HEK293T (cell line): ENCODE data around the gene DDX46.
A peak's percentile ranks its signal among the peaks of the same experiment; 100 is the strongest.
"Not testable (repeated sequence)": the region's sequence is repeated elsewhere in the genome, so short reads cannot be mapped to it uniquely, and the experiment has no call there.

ENCODE experiments used
- CTCF ChIA-PET: fragments of 350-600 bp; formaldehyde crosslinking; extraction: SDS; loops from one replicate; lab custom pipeline; 2021; ENCODE audit warnings: antibody characterized with exemption, inconsistent platforms; lab: Yijun Ruan, JAX
- POLR2A ChIA-PET: fragments of 350-600 bp; formaldehyde crosslinking; extraction: SDS; loops from one replicate; lab custom pipeline; 2020; ENCODE audit warnings: antibody characterized with exemption, inconsistent platforms; lab: Yijun Ruan, JAX
- DNase-seq: peaks from one replicate; pipeline ENCODE4 v3.0.0; 2012; ENCODE audit warnings: mixed read lengths; ENCODE audit errors: extremely low spot score
- ARNT ChIP-seq: fragments of 450-650 bp; IDR thresholded peaks from 2 replicates; pipeline ENCODE4 v1.6.1; 2017; ENCODE audit warnings: mild to moderate bottlenecking
- BHLHE40 ChIP-seq: fragments of 450-650 bp; IDR thresholded peaks from 2 replicates; pipeline ENCODE4 v1.6.1; 2016; ENCODE audit warnings: mild to moderate bottlenecking, moderate library complexity, borderline replicate concordance
- CTBP1 ChIP-seq: fragments of 450-650 bp; IDR thresholded peaks from 2 replicates; pipeline ENCODE4 v1.6.1; 2016; ENCODE audit warnings: borderline replicate concordance
- ELF4 ChIP-seq: fragments of 450-650 bp; IDR thresholded peaks from 2 replicates; pipeline ENCODE4 v1.6.1; 2017; ENCODE audit warnings: antibody characterized with exemption
- FOXA1 ChIP-seq: fragments of 450-650 bp; IDR thresholded peaks from 2 replicates; pipeline ENCODE4 v1.6.1; 2016; ENCODE audit warnings: mild to moderate bottlenecking
- FOXK2 ChIP-seq: fragments of 450-650 bp; IDR thresholded peaks from 2 replicates; pipeline ENCODE4 v1.6.1; 2016; ENCODE audit warnings: mild to moderate bottlenecking
- FOXM1 ChIP-seq: fragments of 450-650 bp; IDR thresholded peaks from 2 replicates; pipeline ENCODE4 v1.6.1; 2017; ENCODE audit warnings: mild to moderate bottlenecking, borderline replicate concordance
- HDGF ChIP-seq: fragments of 450-650 bp; IDR thresholded peaks from 2 replicates; pipeline ENCODE4 v1.6.1; 2017; ENCODE audit warnings: antibody characterized with exemption, borderline replicate concordance
- L3MBTL2 ChIP-seq: fragments of 450-650 bp; conservative IDR thresholded peaks from 2 replicates; pipeline ENCODE4 v1.6.1; 2016; ENCODE audit warnings: mild to moderate bottlenecking
- LEF1 ChIP-seq: fragments of 450-650 bp; IDR thresholded peaks from 2 replicates; pipeline ENCODE4 v1.6.1; 2017; ENCODE audit warnings: mild to moderate bottlenecking, borderline replicate concordance
- NFRKB ChIP-seq: fragments of 450-650 bp; IDR thresholded peaks from 2 replicates; pipeline ENCODE4 v1.6.1; 2016; ENCODE audit warnings: mild to moderate bottlenecking, moderate library complexity
- PKNOX1 ChIP-seq: fragments of 450-650 bp; IDR thresholded peaks from 2 replicates; pipeline ENCODE4 v1.6.1; 2016
- SP1 ChIP-seq: fragments of 450-650 bp; IDR thresholded peaks from 2 replicates; pipeline ENCODE4 v1.6.1; 2017
- SUZ12 ChIP-seq: fragments of 450-650 bp; IDR thresholded peaks from 2 replicates; pipeline ENCODE4 v1.6.1; 2016; ENCODE audit warnings: mild to moderate bottlenecking
- TARDBP ChIP-seq: fragments of 450-650 bp; IDR thresholded peaks from 2 replicates; pipeline ENCODE4 v1.6.1; 2016
- ZNF384 ChIP-seq: fragments of 450-650 bp; IDR thresholded peaks from 2 replicates; pipeline ENCODE4 v1.6.1; 2016

Gene DDX46

GRCh38 chr5:134845335-134845851 is 86.8 kb downstream of the DDX46 start:
- DNase-seq: no peak
- TF ChIP-seq CTBP1: no peak
- TF ChIP-seq FOXK2: no peak
- no peak for TF ChIP-seq BHLHE40
- no peak for TF ChIP-seq SP1
- TF ChIP-seq L3MBTL2: peak; percentile 91
- no peak for TF ChIP-seq SUZ12
- TF ChIP-seq PKNOX1: no peak
- ChIA-PET POLR2A (interaction anchor here (0.6 to 1.9 kb wide), 22 partner anchors 9 to 419 kb away, joined by 3 to 23 read pairs (median 4); partner anchors contain the start of genes CAMLG, DDX46, PCBD2 and SEC24A), CTCF (interaction anchor here (0.7 kb wide), 1 partner anchor 546 kb away, joined by 3 read pairs; no protein-coding TSS in a partner anchor)

- DNase-seq: peak; percentile 91
- no peak for TF ChIP-seq LEF1
- TF ChIP-seq BHLHE40: no peak
- no peak for TF ChIP-seq FOXM1
- peak; percentile 83 for TF ChIP-seq ARNT
- no peak for TF ChIP-seq NFRKB
- TF ChIP-seq ZNF384: no peak
- peak; percentile 90 for TF ChIP-seq TARDBP
- no peak for TF ChIP-seq SUZ12
- TF ChIP-seq PKNOX1: no peak
- no peak for TF ChIP-seq HDGF
- no peak for TF ChIP-seq FOXK2
- TF ChIP-seq FOXA1: no peak
- no peak for TF ChIP-seq L3MBTL2
- no peak for TF ChIP-seq SP1
- TF ChIP-seq ELF4: no peak
- ChIA-PET CTCF (interaction anchor here (0.7 kb wide), 1 partner anchor 547 kb away, joined by 3 read pairs; no protein-coding TSS in a partner anchor), POLR2A (interaction anchor here (0.6 to 1.9 kb wide), 23 partner anchors 9 to 418 kb away, joined by 3 to 23 read pairs (median 4); partner anchors contain the start of genes CAMLG, DDX46, PCBD2 and SEC24A)
These were observed 87.5 kb downstream of the DDX46 start, which contains the start of gene C5orf24 for GRCh38 chr5:134845852-134846640. Gene C5orf24, plus strand, starts transcription at chr5:134845968. Its CDS starts 8,933 bp downstream, at chr5:134854901.

GRCh38 chr5:134846641-134846960 is 88.0 kb downstream of the DDX46 start:
- ChIA-PET POLR2A (interaction anchor here (0.8 to 1.2 kb wide), 4 partner anchors 28 to 108 kb away, joined by 3 to 8 read pairs (median 5); partner anchors contain the start of genes CAMLG, PCBD2 and TXNDC15), CTCF (no interaction called here)
- no peak for DNase-seq
- TF ChIP-seq ZNF384: no peak
- no peak for TF ChIP-seq FOXA1
- TF ChIP-seq TARDBP: no peak
- TF ChIP-seq FOXM1: no peak
- TF ChIP-seq PKNOX1: no peak
- no peak for TF ChIP-seq CTBP1
- no peak for TF ChIP-seq ARNT

- ChIA-PET POLR2A (interaction anchor here (1.2 kb wide), 1 partner anchor 25 kb away, joined by 3 read pairs; the partner anchor contains the start of gene TXNDC15), CTCF (interaction anchor here (0.5 to 1.4 kb wide), 3 partner anchors 99 to 461 kb away, joined by 3 read pairs; no protein-coding TSS in a partner anchor)
- TF ChIP-seq ZNF384: peak; percentile 77
- DNase-seq: not testable (repeated sequence)
These were observed 90.9 kb downstream of the DDX46 start for GRCh38 chr5:134849434-134849933.

- DNase-seq: no peak
- ChIA-PET POLR2A (interaction anchor here (1.0 kb wide), 1 partner anchor 53 kb away, joined by 4 read pairs; the partner anchor contains the start of gene PCBD2), CTCF (interaction anchor here (1.0 to 1.5 kb wide), 3 partner anchors 9 to 53 kb away, joined by 3 to 5 read pairs (median 3); partner anchors contain the start of gene PCBD2)
- TF ChIP-seq ARNT (no peak), SP1 (no peak), PKNOX1 (peak; percentile 44), TARDBP (no peak), NFRKB (no peak), BHLHE40 (no peak), ELF4 (no peak)
These were observed 92.8 kb downstream of the DDX46 start for GRCh38 chr5:134851307-134851923.

- DNase-seq, CTCF ChIA-PET, POLR2A ChIA-PET: not testable (repeated sequence)
These were observed 97.9 kb downstream of the DDX46 start for GRCh38 chr5:134856465-134856864.
